ENCODE measurements around the gene CTNNBIP1. TPM values are rescaled to one million over a fixed set of nuclear protein-coding genes. Genes with fewer than 3 reads are reported as not detected.
A peak's percentile ranks its signal among the peaks of the same experiment; 100 is the strongest.

CTNNBIP1 gene
- total and polyA plus RNA-seq, 9 of the 15 experiments (the other 6 are each of a cell fraction or from before 2014, with no cell fraction given) = 0.65 to 29.2 (median 14.7) TPM

DNA sequence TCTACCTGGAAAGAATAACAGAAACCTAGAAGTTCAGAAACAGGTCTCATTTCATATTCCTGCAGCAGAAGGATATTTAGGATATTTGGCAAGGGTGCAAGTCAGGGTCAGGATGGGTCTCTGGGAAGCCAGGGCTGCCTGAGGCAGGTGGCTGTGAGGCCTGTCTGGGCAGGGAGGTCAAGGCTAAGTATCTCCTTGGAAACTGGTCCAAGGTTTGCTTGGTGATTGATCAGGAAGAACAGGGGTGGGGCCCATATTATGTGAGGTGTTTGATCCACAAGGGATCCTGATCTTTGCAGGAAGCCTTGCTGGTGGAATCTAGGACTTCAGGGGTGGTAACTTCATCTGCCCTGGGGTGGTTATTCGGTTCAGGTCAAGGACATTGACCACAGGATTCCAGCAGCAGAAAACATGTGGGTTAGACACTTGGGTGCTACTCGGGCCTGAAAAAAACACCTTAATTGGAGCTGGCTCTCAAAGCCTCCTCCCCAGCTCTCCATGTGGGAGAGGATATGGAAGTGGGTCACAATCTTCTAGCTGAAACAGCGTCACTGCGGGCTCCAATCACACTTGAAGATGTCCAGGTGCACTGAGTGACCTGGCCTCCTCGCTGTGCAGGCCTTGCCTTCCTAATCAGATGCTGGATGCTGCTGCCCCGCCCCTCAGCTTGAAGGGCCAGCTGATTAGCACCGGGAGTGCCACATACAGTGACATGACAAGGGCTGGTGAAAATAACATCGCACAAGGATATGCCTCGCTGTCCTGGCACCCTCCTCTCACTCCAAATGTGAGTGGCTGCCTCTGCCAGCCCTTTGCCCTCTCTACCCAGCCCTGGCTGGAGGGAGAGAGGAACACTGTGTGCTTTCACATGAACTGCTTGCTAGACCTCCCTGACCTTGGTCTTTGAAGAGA is 8.7 kb downstream of the CTNNBIP1 start (continued):
- TF ChIP-seq PRMT5 (CRISPR knock-in tag; IDR thresholded peaks at IDR 0.05) (no peak), SIRT6 (IDR thresholded peaks at IDR 0.05; ENCODE audit: low read depth, low read length) (no peak), ZNF695 (CRISPR knock-in tag; IDR thresholded peaks at IDR 0.05) (no peak), BRD9 (IDR thresholded peaks at IDR 0.05; ENCODE audit: low read depth, partially characterized antibody) (no peak), ZNF398 (CRISPR knock-in tag; IDR thresholded peaks at IDR 0.05) (no peak), ZNF77 (CRISPR knock-in tag; IDR thresholded peaks at IDR 0.05) (no peak), ZFP36 (IDR thresholded peaks at IDR 0.05; ENCODE audit: low read depth, low read length, partially characterized antibody) (peak; percentile 56), RBM25 (IDR thresholded peaks at IDR 0.05; ENCODE audit: low read depth, low read length, severe bottlenecking) (no peak), YY1 (IDR thresholded peaks at IDR 0.05; ENCODE audit: borderline replicate concordance in 1 of 3, control insufficient read depth in 1 of 3, extremely low read depth in 1 of 3, insufficient read depth in 3 of 3, insufficient read length in 1 of 3, insufficient replicate concordance in 2 of 3, low read depth in 1 of 3, low read length in 2 of 3) (no peak), HCFC1 (IDR thresholded peaks at IDR 0.05; ENCODE audit: low read depth, low read length) (no peak), MAFF (IDR thresholded peaks at IDR 0.05; ENCODE audit: low read length) (no peak), THRAP3 (IDR thresholded peaks at IDR 0.05; ENCODE audit: borderline replicate concordance) (no peak), NBN (IDR thresholded peaks at IDR 0.05; ENCODE audit: low read depth) (no peak), ATF1 (CRISPR knock-in tag; IDR thresholded peaks at IDR 0.05) (no peak), ATF1 (tag; IDR thresholded peaks at IDR 0.05) (0 out of 2 replicates have a peak, but pooled peaks have one; percentile 9), ZNF511 (CRISPR knock-in tag; IDR thresholded peaks at IDR 0.05) (no peak)
- TF ChIP-seq, protein P1, sequence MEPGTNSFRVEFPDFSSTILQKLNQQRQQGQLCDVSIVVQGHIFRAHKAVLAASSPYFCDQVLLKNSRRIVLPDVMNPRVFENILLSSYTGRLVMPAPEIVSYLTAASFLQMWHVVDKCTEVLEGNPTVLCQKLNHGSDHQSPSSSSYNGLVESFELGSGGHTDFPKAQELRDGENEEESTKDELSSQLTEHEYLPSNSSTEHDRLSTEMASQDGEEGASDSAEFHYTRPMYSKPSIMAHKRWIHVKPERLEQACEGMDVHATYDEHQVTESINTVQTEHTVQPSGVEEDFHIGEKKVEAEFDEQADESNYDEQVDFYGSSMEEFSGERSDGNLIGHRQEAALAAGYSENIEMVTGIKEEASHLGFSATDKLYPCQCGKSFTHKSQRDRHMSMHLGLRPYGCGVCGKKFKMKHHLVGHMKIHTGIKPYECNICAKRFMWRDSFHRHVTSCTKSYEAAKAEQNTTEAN (CRISPR knock-in tag; IDR thresholded peaks at IDR 0.05) = no peak
- TF ChIP-seq, protein P2, sequence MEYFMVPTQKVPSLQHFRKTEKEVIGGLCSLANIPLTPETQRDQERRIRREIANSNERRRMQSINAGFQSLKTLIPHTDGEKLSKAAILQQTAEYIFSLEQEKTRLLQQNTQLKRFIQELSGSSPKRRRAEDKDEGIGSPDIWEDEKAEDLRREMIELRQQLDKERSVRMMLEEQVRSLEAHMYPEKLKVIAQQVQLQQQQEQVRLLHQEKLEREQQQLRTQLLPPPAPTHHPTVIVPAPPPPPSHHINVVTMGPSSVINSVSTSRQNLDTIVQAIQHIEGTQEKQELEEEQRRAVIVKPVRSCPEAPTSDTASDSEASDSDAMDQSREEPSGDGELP (CRISPR knock-in tag; IDR thresholded peaks at IDR 0.05; ENCODE audit: borderline replicate concordance) = peak; percentile 98
